Stimulated activated CD4-positive, alpha-beta T cell treated with anti-CD3 and anti-CD28 coated beads, TNF-alpha, amount 100 ng/mL, for 48 hours (primary cell): ENCODE data around the gene ATP1B1.
"Not testable (repeated sequence)": the region's sequence is repeated elsewhere in the genome, so short reads cannot be mapped to it uniquely, and the experiment has no call there.

Source experiments
- DNase-seq, 3 donors: peaks; one replicate each; pipeline ENCODE4 v3.0.0-alpha.2; 2020; ENCODE audit warnings: low read depth in 3 of 3

Gene ATP1B1

GRCh38 chr1:169115891-169116585 is 9.5 kb downstream of the ATP1B1 start:
- no peak for DNase-seq

- DNase-seq, result no peak
Measured at GRCh38 chr1:169117014-169117413, 10.5 kb downstream of the ATP1B1 start.

- DNase-seq, result no peak
Measured at GRCh38 chr1:169117599-169117998, 11.1 kb downstream of the ATP1B1 start.

- no peak for DNase-seq
Measured at GRCh38 chr1:169118227-169118626, 11.7 kb downstream of the ATP1B1 start.

GRCh38 chr1:169119405-169119804 is 12.9 kb downstream of the ATP1B1 start:
- no peak for DNase-seq

- DNase-seq, result no peak
Measured at GRCh38 chr1:169120066-169120465, 13.6 kb downstream of the ATP1B1 start.

GRCh38 chr1:169121146-169121923 is 14.8 kb downstream of the ATP1B1 start:
- no peak for DNase-seq

- no peak for DNase-seq
Measured at GRCh38 chr1:169122976-169123375, 16.5 kb downstream of the ATP1B1 start.

GRCh38 chr1:169124459-169124858 is 18.0 kb downstream of the ATP1B1 start:
- no peak for DNase-seq

GRCh38 chr1:169125597-169125996 is 19.1 kb downstream of the ATP1B1 start:
- DNase-seq, result not testable (repeated sequence)

- no peak for DNase-seq
Measured at GRCh38 chr1:169126335-169126734, 19.8 kb downstream of the ATP1B1 start.

- no peak for DNase-seq
Measured at GRCh38 chr1:169127305-169127704, 20.8 kb downstream of the ATP1B1 start.

GRCh38 chr1:169128562-169128961 is 22.1 kb downstream of the ATP1B1 start:
- no peak for DNase-seq

- DNase-seq, result no peak
Measured at GRCh38 chr1:169129109-169129784, 22.8 kb downstream of the ATP1B1 start.

GRCh38 chr1:169130683-169131082 is 24.2 kb downstream of the ATP1B1 start:
- DNase-seq, result no peak

- no peak for DNase-seq
Measured at GRCh38 chr1:169132512-169133227, 26.2 kb downstream of the ATP1B1 start.

- DNase-seq, result no peak
Measured at GRCh38 chr1:169133228-169133576, 26.7 kb downstream of the ATP1B1 start.

- DNase-seq, result no peak
Measured at GRCh38 chr1:169133801-169134502, 27.5 kb downstream of the ATP1B1 start.

GRCh38 chr1:169137357-169137756 is 30.9 kb downstream of the ATP1B1 start:
- DNase-seq, result no peak

GRCh38 chr1:169138866-169139670 is 32.6 kb downstream of the ATP1B1 start:
- no peak for DNase-seq

GRCh38 chr1:169141356-169141755 is 34.9 kb downstream of the ATP1B1 start:
- DNase-seq, result no peak
